ENCODE results near the gene C17orf67. TPM values are rescaled to one million over a fixed set of nuclear protein-coding genes. Genes with fewer than 3 reads are reported as not detected.

C17orf67 gene
- total and polyA plus RNA-seq, 4 donors, result 0.19 to 1.4 (median 0.78) TPM

DNA sequence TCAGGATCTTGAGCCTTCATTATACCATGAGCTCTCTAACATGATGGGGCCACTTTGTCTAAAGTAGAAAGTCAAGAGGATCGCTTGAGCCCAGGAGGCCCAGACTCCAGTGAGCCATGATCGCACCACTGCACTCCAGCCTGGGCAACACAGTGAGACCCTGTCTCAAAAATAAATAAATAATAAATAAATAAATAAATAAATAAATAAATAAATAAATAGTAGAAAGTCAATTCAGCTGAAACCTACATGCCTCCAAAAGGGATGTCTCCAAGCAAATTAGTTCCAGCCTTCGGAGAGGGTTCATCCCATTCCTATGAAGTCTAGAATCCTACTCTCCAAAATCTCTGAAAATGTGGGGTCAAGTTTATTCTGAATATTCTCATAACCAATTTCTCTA is 26.0 kb downstream of the C17orf67 start:
- Histone ChIP-seq H3K4me1 (ENCODE audit: control insufficient read depth in 4 of 4, insufficient read depth in 4 of 4, low read length in 3 of 4) (no peaks in the 10 kb centered on the region), H3K36me3 (ENCODE audit: control insufficient read depth in 4 of 4, insufficient read depth in 3 of 4, low read depth in 1 of 4, low read length in 3 of 4) (no peaks in the 10 kb centered on the region), H3K27me3 (ENCODE audit: control insufficient read depth in 4 of 4, insufficient read depth in 4 of 4, low read length in 3 of 4) (no peaks in the 10 kb centered on the region), H3K9me3 (ENCODE audit: control insufficient read depth in 4 of 4, low read length in 3 of 4) (no peaks in the 10 kb centered on the region), H3K9ac (ENCODE audit: low read depth in 1 of 2, low read length in 2 of 2) (no peak overlapping the region), H3K27ac (ENCODE audit: low read depth in 1 of 2, low read length in 2 of 2) (no peak overlapping the region), H3K4me3 (ENCODE audit: low read depth in 1 of 3, low read length in 3 of 3) (no peak overlapping the region)
- no peak for TF ChIP-seq FOXA2 (IDR thresholded peaks at IDR 0.05)
- TF ChIP-seq FOXA1 (IDR thresholded peaks at IDR 0.05), result no peak
- no peak for TF ChIP-seq TAF1 (conservative IDR thresholded peaks at IDR 0.05)
- TF ChIP-seq YY1 (IDR thresholded peaks at IDR 0.05), result no peak
- TF ChIP-seq, protein P1, sequence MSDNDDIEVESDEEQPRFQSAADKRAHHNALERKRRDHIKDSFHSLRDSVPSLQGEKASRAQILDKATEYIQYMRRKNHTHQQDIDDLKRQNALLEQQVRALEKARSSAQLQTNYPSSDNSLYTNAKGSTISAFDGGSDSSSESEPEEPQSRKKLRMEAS (IDR thresholded peaks at IDR 0.05), result no peak
- TF ChIP-seq, protein P2, sequence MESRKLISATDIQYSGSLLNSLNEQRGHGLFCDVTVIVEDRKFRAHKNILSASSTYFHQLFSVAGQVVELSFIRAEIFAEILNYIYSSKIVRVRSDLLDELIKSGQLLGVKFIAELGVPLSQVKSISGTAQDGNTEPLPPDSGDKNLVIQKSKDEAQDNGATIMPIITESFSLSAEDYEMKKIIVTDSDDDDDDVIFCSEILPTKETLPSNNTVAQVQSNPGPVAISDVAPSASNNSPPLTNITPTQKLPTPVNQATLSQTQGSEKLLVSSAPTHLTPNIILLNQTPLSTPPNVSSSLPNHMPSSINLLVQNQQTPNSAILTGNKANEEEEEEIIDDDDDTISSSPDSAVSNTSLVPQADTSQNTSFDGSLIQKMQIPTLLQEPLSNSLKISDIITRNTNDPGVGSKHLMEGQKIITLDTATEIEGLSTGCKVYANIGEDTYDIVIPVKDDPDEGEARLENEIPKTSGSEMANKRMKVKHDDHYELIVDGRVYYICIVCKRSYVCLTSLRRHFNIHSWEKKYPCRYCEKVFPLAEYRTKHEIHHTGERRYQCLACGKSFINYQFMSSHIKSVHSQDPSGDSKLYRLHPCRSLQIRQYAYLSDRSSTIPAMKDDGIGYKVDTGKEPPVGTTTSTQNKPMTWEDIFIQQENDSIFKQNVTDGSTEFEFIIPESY (IDR thresholded peaks at IDR 0.05), result no peak
- TF ChIP-seq, protein P3, sequence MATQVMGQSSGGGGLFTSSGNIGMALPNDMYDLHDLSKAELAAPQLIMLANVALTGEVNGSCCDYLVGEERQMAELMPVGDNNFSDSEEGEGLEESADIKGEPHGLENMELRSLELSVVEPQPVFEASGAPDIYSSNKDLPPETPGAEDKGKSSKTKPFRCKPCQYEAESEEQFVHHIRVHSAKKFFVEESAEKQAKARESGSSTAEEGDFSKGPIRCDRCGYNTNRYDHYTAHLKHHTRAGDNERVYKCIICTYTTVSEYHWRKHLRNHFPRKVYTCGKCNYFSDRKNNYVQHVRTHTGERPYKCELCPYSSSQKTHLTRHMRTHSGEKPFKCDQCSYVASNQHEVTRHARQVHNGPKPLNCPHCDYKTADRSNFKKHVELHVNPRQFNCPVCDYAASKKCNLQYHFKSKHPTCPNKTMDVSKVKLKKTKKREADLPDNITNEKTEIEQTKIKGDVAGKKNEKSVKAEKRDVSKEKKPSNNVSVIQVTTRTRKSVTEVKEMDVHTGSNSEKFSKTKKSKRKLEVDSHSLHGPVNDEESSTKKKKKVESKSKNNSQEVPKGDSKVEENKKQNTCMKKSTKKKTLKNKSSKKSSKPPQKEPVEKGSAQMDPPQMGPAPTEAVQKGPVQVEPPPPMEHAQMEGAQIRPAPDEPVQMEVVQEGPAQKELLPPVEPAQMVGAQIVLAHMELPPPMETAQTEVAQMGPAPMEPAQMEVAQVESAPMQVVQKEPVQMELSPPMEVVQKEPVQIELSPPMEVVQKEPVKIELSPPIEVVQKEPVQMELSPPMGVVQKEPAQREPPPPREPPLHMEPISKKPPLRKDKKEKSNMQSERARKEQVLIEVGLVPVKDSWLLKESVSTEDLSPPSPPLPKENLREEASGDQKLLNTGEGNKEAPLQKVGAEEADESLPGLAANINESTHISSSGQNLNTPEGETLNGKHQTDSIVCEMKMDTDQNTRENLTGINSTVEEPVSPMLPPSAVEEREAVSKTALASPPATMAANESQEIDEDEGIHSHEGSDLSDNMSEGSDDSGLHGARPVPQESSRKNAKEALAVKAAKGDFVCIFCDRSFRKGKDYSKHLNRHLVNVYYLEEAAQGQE (IDR thresholded peaks at IDR 0.05), result no peak
- TF ChIP-seq RXRA (IDR thresholded peaks at IDR 0.05), result no peak
- no peak for TF ChIP-seq JUND (IDR thresholded peaks at IDR 0.05)
- no peak for TF ChIP-seq SP1 (IDR thresholded peaks at IDR 0.05)
- TF ChIP-seq, protein P4, sequence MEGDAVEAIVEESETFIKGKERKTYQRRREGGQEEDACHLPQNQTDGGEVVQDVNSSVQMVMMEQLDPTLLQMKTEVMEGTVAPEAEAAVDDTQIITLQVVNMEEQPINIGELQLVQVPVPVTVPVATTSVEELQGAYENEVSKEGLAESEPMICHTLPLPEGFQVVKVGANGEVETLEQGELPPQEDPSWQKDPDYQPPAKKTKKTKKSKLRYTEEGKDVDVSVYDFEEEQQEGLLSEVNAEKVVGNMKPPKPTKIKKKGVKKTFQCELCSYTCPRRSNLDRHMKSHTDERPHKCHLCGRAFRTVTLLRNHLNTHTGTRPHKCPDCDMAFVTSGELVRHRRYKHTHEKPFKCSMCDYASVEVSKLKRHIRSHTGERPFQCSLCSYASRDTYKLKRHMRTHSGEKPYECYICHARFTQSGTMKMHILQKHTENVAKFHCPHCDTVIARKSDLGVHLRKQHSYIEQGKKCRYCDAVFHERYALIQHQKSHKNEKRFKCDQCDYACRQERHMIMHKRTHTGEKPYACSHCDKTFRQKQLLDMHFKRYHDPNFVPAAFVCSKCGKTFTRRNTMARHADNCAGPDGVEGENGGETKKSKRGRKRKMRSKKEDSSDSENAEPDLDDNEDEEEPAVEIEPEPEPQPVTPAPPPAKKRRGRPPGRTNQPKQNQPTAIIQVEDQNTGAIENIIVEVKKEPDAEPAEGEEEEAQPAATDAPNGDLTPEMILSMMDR (IDR thresholded peaks at IDR 0.05; ENCODE audit: low read depth, low read length, missing input control), result no peak
- WGBS, result 96% methylated on average over 3 of the region's 3 CpGs
- DNase-seq (ENCODE audit: low spot score), result no peak

DNA sequence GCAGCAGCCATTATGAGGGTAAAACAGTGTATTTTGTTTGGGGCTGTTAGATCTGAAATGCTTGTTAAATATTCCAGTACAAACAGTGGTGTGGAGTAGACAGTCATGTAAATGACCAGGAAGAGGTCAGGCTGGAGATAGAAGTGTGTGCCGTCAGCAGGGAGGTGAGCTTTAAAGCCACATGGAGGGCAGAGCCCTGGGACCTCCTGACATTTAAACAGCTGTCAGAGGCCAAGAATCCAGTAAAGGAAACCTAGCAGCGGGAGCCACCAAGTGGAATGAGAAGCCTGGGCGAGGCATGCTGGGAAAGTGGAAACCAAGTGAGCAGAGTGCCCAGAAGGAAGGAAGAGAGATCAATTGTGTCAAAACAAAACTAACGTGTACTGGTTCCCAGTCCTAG is 26.8 kb downstream of the C17orf67 start:
- no peak overlapping the region for H3K4me3 ChIP-seq (ENCODE audit: low read depth in 1 of 3, low read length in 3 of 3)
- no peaks in the 10 kb centered on the region for H3K36me3 ChIP-seq (ENCODE audit: control insufficient read depth in 4 of 4, insufficient read depth in 3 of 4, low read depth in 1 of 4, low read length in 3 of 4)
- H3K27me3 ChIP-seq (ENCODE audit: control insufficient read depth in 4 of 4, insufficient read depth in 4 of 4, low read length in 3 of 4), result no peaks in the 10 kb centered on the region
- TF ChIP-seq GABPA (IDR thresholded peaks at IDR 0.05 in 1 of 2, conservative IDR thresholded peaks at IDR 0.05 in 1 of 2) (no peak), HNF4A (conservative IDR thresholded peaks at IDR 0.05) (no peak), FOXA2 (IDR thresholded peaks at IDR 0.05) (no peak), EGR1 (IDR thresholded peaks at IDR 0.05; ENCODE audit: low read depth in 2 of 2) (no peak), JUND (IDR thresholded peaks at IDR 0.05) (no peak), FOXA1 (IDR thresholded peaks at IDR 0.05) (no peak), HNF4G (IDR thresholded peaks at IDR 0.05) (no peak)
- TF ChIP-seq, protein P2 (IDR thresholded peaks at IDR 0.05), result no peak
- H3K27ac ChIP-seq (ENCODE audit: low read depth in 1 of 2, low read length in 2 of 2), result no peak overlapping the region
- H3K4me1 ChIP-seq (ENCODE audit: control insufficient read depth in 4 of 4, insufficient read depth in 4 of 4, low read length in 3 of 4), result no peaks in the 10 kb centered on the region
- H3K9me3 ChIP-seq (ENCODE audit: control insufficient read depth in 4 of 4, low read length in 3 of 4), result no peaks in the 10 kb centered on the region
- DNase-seq (ENCODE audit: low spot score), result no peak
- WGBS, result 85% methylated on average over 4 of the region's 4 CpGs
- no peak overlapping the region for H3K9ac ChIP-seq (ENCODE audit: low read depth in 1 of 2, low read length in 2 of 2)
